ENCODE measurements around the gene COX20. TPM values are rescaled to one million over a fixed set of nuclear protein-coding genes. Genes with fewer than 3 reads are reported as not detected.

COX20 gene
- total RNA-seq, 6 experiments from 2014 or later: 42.6 to 70.8 (median 58.9) TPM

DNA sequence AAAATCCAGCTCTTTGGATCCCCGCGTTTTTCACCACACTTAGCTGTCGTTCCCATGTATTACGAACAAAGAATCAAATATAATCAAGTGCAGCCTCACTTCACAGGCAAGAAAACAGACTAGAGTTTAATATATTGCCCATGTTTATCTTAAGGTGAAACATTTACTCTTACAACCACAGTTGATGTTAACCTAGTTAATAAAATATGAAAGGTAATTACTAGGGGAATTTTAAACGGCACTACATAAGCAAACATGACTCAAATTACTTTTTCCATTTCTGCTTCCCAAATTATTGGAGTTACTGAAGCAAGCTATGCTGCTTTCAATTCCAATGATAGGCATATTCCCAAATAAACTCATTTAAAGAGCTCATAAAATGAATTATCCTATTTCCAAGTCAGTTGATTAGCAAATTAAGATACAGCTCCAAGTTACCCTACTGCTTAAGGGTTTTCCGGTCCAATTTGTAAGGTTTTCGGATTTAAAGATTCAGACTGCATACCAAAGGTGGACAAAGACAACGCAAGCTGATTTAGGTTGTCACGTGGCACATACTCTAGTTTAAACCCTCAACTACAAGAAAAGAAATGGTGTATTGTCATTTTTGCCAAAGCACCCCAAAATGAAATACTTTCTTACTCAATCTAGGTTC is 5.9 kb downstream of the COX20 start:
- H3K9me3 Mint-ChIP-seq: no peaks in the 10 kb centered on the region
- DNase-seq: no peak
- no peaks in the 10 kb centered on the region for H3K27me3 Mint-ChIP-seq (ENCODE audit: insufficient read depth)
- no peak overlapping the region for H3K4me3 Mint-ChIP-seq
- TF ChIP-seq, protein P1, sequence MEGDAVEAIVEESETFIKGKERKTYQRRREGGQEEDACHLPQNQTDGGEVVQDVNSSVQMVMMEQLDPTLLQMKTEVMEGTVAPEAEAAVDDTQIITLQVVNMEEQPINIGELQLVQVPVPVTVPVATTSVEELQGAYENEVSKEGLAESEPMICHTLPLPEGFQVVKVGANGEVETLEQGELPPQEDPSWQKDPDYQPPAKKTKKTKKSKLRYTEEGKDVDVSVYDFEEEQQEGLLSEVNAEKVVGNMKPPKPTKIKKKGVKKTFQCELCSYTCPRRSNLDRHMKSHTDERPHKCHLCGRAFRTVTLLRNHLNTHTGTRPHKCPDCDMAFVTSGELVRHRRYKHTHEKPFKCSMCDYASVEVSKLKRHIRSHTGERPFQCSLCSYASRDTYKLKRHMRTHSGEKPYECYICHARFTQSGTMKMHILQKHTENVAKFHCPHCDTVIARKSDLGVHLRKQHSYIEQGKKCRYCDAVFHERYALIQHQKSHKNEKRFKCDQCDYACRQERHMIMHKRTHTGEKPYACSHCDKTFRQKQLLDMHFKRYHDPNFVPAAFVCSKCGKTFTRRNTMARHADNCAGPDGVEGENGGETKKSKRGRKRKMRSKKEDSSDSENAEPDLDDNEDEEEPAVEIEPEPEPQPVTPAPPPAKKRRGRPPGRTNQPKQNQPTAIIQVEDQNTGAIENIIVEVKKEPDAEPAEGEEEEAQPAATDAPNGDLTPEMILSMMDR (IDR thresholded peaks at IDR 0.05): no peak
- H3K36me3 Mint-ChIP-seq (ENCODE audit: low read depth): peaks cover 54% of the 10 kb centered on the region
- peaks cover 73% of the 10 kb centered on the region for H3K4me1 Mint-ChIP-seq (ENCODE audit: low read depth)
- H3K27ac Mint-ChIP-seq: peak overlapping the region; percentile 38; the same call in 1 of the 2 replicates

DNA sequence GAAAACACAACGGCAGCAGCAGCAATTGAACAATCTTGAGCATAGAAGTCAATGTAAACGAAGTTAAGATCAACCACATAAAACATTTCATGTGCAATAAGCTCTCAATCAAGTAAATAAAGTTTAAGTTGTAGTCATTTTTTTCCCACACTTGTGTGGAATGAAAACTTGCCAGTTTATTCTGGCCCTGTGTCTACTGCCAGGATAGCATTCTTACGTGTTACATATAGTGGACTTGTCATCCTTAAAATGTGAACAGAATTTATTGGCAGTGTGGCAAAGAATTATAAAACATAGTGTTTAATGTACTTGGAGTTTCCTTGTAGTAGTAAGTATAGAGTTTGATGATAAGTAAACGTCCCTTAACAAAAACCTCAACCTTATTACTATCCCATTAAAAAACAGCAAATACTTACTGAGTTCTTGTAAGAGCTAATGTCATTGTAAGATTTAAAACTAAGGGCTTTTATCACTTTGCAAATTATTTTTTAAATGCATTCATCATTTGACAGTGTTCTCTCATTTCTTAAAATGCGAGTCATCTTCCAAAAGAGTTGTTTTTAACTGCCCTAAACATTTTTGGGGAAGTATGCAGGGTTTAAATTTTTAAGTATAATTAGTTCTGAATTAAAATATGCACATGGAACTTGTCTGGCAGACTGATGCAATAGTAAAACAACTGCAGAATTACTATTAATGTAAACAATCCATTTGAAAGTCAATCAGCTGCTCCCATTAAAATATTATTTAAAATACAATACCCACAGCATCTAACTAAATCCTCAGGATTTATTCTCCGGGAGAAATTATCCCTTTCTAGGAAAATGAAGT is 7.9 kb downstream of the COX20 start:
- no peak for DNase-seq
- H3K9me3 Mint-ChIP-seq: no peaks in the 10 kb centered on the region

DNA sequence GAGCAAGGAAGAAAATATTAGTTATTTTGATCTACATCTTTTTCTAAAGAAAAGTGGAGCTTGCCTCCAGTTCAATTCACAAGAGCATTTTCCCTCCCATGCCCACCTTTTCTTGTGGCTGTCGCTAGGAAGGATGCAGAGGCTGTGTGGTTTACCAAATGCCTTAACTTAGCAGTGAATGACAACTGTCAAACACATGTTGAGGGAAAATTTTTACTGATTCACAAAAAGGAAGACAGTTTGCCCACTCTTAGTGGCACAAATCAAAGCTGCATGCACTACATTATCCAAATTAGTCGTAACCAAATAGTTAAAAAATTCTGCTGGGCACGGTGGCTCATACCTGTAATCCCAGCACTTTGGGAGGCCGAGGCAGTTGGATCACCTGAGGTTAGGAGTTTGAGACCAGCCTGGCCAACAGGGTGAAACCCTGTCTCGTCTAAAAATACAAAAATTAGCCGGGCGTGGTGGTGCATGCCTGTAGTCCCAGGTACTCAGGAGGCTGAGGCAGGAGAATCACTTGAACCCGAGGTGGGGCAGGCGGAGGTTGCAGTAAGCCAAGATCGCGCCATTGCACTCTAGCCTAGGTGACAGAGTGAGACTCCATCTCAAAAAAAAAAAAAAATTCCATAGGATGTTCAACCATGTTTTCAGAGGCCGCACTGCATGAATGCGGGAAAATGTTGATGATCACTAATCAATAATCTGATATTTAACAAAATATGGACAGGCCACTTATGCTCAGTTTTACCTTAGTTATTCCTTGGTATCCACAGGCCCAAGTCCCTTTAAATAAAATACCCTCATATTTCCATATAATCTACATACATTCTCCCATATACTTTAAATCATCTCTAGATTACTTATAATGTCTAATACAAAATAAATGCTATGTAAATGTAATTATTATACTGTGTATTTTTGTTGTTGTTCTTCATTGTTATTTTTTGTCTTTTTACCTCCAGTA is 9.0 kb downstream of the COX20 start:
- Mint-ChIP-seq H3K4me3 (no peak overlapping the region), H3K4me1 (ENCODE audit: low read depth) (peaks cover 44% of the 10 kb centered on the region), H3K27me3 (ENCODE audit: insufficient read depth) (no peaks in the 10 kb centered on the region; the same call in 1 of the 2 replicates), H3K27ac (peak overlapping the region; percentile 29; the same call in 1 of the 2 replicates), H3K9me3 (no peaks in the 10 kb centered on the region), H3K36me3 (ENCODE audit: low read depth) (peaks cover 54% of the 10 kb centered on the region)
- no peak for DNase-seq
- TF ChIP-seq, protein P1 (IDR thresholded peaks at IDR 0.05): no peak

More for the DNA sequence above, 7.9 kb downstream of the COX20 start:
- Mint-ChIP-seq H3K4me3 (no peak overlapping the region), H3K27ac (peak overlapping the region; percentile 51), H3K4me1 (ENCODE audit: low read depth) (peaks cover 55% of the 10 kb centered on the region), H3K27me3 (ENCODE audit: insufficient read depth) (no peaks in the 10 kb centered on the region), H3K36me3 (ENCODE audit: low read depth) (peaks cover 56% of the 10 kb centered on the region)
- TF ChIP-seq, protein P1 (IDR thresholded peaks at IDR 0.05): no peak

DNA sequence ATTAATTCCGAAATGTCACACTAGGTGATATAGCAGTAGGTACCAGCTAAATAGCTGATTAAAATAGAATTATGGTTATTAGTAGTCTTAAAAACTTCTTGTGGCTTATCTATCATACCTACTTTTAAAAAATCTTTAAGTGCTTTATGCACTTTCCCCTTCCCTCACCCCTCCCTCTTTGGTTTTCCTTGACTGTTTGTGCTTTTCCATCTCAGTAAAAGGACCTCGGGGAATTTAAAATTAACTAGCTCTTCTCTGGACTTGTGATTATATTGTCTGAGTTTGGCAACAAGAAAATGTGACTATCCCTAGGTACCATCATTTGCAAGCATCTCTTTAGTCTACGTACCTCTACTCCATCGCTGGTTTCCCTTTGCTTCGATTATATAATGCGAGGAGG is 11.2 kb downstream of the COX20 start:
- H3K4me1 Mint-ChIP-seq (ENCODE audit: low read depth): peaks cover 22% of the 10 kb centered on the region; the same call in 1 of the 2 replicates
- H3K27ac Mint-ChIP-seq: peak overlapping the region; percentile 28
- no peaks in the 10 kb centered on the region for H3K9me3 Mint-ChIP-seq
- TF ChIP-seq, protein P1 (IDR thresholded peaks at IDR 0.05): no peak
- peaks cover 47% of the 10 kb centered on the region for H3K36me3 Mint-ChIP-seq (ENCODE audit: low read depth)
- peaks cover 2% of the 10 kb centered on the region for H3K27me3 Mint-ChIP-seq (ENCODE audit: insufficient read depth)
- H3K4me3 Mint-ChIP-seq: no peak overlapping the region
- no peak for DNase-seq

Measured in HFFc6 (cell line).